GM19372 (cell line): Measurements from ENCODE around the gene LRRC23.

Experiments
- ATAC-seq: cut with Tn5 transposase; IDR thresholded peaks from one replicate; pipeline ENCODE4 v1.9.1; 2021; ENCODE audit warnings: mild to moderate bottlenecking, low read depth, moderate library complexity; ENCODE audit not compliant: unreplicated experiment

LRRC23 gene

GRCh38 chr12:6941782-6942181 lies 37.2 kb downstream of the LRRC23 start:
- ATAC-seq = no peak

GRCh38 chr12:6942331-6942665 lies 37.7 kb downstream of the LRRC23 start:
- no peak for ATAC-seq

- peak; percentile 17 for ATAC-seq
These were observed 38.7 kb downstream of the LRRC23 start for GRCh38 chr12:6943389-6943721.

- peak; percentile 48 for ATAC-seq
These were observed 39.2 kb downstream of the LRRC23 start, which contains the start of the genes C12orf57 and RNU7-1 for GRCh38 chr12:6943722-6944380. TSS of gene C12orf57 (plus strand) at chr12:6944022. CDS start at chr12:6944122, 100 bp downstream. TSS of gene RNU7-1 (plus strand) at chr12:6943816.

GRCh38 chr12:6944381-6945186 lies 40.0 kb downstream of the LRRC23 start:
- peak; percentile 35 for ATAC-seq

GRCh38 chr12:6945613-6946012 lies 41.0 kb downstream of the LRRC23 start:
- ATAC-seq = no peak

GRCh38 chr12:6946033-6946919 lies 41.7 kb downstream of the LRRC23 start:
- no peak for ATAC-seq

GRCh38 chr12:6946920-6947374 lies 42.3 kb downstream of the LRRC23 start:
- no peak for ATAC-seq

- ATAC-seq = no peak
These were observed 43.0 kb downstream of the LRRC23 start for GRCh38 chr12:6947615-6948014.

- ATAC-seq = no peak
These were observed 44.4 kb downstream of the LRRC23 start for GRCh38 chr12:6948873-6949594.

- ATAC-seq = no peak
These were observed 45.8 kb downstream of the LRRC23 start for GRCh38 chr12:6950401-6950801.

- ATAC-seq = no peak
These were observed 46.4 kb downstream of the LRRC23 start, which contains the start of gene PTPN6 for GRCh38 chr12:6950811-6951540. TSS of gene PTPN6 (plus strand) at chr12:6951356. CDS start at chr12:6951513, 157 bp downstream.

GRCh38 chr12:6951551-6952120 lies 47.0 kb downstream of the LRRC23 start:
- no peak for ATAC-seq

GRCh38 chr12:6952121-6952862 lies 47.7 kb downstream of the LRRC23 start:
- no peak for ATAC-seq

GRCh38 chr12:6952863-6953441 lies 48.3 kb downstream of the LRRC23 start:
- ATAC-seq = no peak

GRCh38 chr12:6953442-6954315 lies 49.1 kb downstream of the LRRC23 start:
- ATAC-seq = peak; percentile 45
